ENCODE measurements around the gene ATP1A4. TPM values are rescaled to one million over a fixed set of nuclear protein-coding genes. Genes with fewer than 3 reads are reported as not detected.

Gene ATP1A4
- total and polyA plus RNA-seq, 5 donors, result 0.07 to 0.43 (median 0.18) TPM; not detected in 1

DNA sequence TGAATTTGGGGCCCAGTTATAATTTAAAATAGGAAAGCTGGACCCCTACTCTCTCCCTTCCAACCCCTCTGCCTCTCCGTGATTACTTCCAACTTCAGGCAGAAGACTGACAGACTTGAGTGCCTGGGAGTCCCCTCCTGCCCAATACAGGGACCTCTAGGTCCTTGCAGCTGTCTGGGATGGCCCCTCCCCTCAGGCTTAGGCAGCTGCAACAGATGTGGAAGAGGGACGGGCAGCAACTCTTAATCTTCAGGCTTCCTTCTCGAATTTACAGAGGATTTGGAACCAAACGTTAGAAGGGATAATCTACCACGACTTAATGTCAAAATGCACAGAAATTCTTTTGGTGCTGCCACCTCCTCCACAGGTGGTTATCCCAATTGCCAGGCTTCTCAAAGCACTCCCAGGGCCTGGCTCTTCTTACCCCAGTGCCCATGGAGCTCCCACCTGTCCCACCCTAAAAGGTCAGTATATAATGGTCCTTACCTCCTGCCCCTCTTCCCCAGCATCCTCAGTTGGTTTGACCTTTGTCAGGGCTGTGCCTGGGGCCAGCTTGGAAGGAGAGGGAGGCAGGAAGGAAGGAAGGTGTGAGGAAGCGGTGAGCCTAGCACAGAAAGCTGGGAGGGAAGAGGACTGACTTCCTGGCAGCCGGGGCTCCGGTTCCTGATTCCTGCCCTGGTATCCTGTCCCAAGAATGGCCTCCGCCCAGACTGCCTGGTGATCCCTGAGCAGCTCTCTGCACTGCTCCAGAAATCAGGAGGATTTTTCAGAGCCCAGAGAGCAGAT lies 56.6 kb downstream of the ATP1A4 start:
- H3K9me3 ChIP-seq (ENCODE audit: control insufficient read depth, low read length), result no peaks in the 10 kb centered on the region
- peaks cover 36% of the 10 kb centered on the region for H3K4me1 ChIP-seq (ENCODE audit: control insufficient read depth, insufficient read depth, low read length)
- H3K4me3 ChIP-seq (ENCODE audit: low read length), result no peak overlapping the region
- no peaks in the 10 kb centered on the region for H3K27me3 ChIP-seq (ENCODE audit: control insufficient read depth, insufficient read depth)
- H3K27ac ChIP-seq (ENCODE audit: low read length), result peak overlapping the region; percentile 71
- ATAC-seq, result peak; percentile 5 to 40
- 47% methylated on average over 9 of the region's 9 CpGs for WGBS
- intact Hi-C loops (cut with DNase I), result no loop called here
- peak; percentile 45 to 71 (median 69) for DNase-seq

DNA sequence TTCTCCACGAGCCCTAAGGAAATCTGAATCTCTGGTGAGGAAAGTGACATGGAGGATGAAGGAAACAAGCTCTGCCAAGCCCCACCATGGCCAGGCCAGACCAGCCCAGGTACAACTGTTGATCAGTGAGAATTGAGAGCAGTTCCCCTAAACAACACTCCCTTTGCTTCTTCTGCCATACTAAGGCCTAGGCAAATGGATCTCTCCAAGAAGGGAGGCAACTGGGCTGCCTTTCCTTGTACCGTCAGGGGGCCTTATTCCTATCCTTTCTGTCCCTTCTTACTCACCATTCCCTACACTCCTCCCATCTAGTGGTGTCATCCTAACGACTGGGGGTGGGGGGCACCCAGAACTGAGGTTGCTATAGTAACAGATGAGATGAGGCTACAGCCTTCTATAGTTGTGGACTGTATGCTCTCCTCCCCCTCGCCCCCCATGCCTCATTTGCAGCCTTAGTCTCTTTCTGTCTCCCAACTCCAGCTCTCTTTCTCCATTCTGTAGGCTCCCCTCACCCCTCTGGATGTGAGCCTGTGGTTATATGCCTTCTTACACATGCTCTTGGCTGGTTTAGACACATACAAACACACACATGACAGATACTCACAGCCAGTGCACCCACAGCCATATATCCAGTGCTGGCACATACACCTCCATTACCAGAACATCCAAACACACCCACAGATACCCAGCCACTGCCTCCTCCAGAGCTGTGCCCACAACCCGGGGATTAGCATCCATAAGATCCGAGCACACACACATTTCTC lies 57.3 kb downstream of the ATP1A4 start:
- Histone ChIP-seq H3K9me3 (ENCODE audit: control insufficient read depth, low read length) (no peaks in the 10 kb centered on the region), H3K27me3 (ENCODE audit: control insufficient read depth, insufficient read depth) (no peaks in the 10 kb centered on the region), H3K4me1 (ENCODE audit: control insufficient read depth, insufficient read depth, low read length) (peaks cover 36% of the 10 kb centered on the region), H3K27ac (ENCODE audit: low read length) (peak overlapping the region; percentile 71), H3K4me3 (ENCODE audit: low read length) (no peak overlapping the region)
- 50% methylated on average over 6 of the region's 6 CpGs for WGBS
- DNase-seq (no peak), ATAC-seq (no peak)
- intact Hi-C loops (cut with DNase I), result no loop called here

DNA sequence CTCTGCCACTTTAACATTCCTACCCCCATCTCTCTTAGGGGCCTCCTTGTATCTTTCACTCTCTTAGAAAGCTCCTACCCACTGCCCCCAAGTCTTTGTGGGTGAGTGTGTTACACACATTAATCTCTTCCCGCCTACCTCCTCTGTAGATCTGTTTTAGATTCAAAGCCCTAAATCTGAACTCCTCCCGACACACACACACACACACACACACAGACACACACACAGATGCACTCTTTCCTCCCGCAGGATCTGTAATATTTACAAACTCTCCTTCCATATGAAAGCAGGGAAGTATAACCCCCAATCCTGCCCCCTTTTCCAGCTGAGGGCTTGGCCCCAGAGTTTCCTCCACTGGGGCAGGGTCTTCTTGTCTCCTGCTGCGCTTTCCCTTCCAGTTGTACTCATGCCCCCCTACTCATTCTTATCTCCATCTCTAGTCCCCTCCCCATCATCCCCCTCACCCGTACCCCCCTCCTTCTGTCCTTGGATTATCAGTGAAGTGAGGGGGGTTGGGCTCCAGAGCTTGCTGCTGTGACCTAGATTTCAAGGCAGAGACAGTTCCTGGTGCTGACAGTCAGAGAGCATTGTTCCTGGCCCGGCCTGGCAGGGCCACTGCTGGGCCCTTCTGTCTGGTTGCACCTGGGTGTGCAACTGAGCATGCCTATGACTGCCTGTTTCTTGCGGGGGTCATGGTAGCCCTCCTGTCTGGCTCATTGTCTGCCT lies 58.1 kb downstream of the ATP1A4 start:
- peak; percentile 29 to 59 for ATAC-seq
- intact Hi-C loops (cut with DNase I), result loop anchor here in 1 of 4 donors (10.0 kb wide), 1 partner anchor 105 kb away; no protein-coding TSS in a partner anchor
- Histone ChIP-seq H3K27ac (ENCODE audit: low read length) (peak overlapping the region; percentile 47), H3K4me3 (ENCODE audit: low read length) (no peak overlapping the region), H3K4me1 (ENCODE audit: control insufficient read depth, insufficient read depth, low read length) (peaks cover 36% of the 10 kb centered on the region), H3K9me3 (ENCODE audit: control insufficient read depth, low read length) (no peaks in the 10 kb centered on the region), H3K27me3 (ENCODE audit: control insufficient read depth, insufficient read depth) (no peaks in the 10 kb centered on the region)
- DNase-seq, result peak in 2 of 3 donors; percentile 81 to 82
- 28% methylated on average over 7 of the region's 7 CpGs for WGBS

DNA sequence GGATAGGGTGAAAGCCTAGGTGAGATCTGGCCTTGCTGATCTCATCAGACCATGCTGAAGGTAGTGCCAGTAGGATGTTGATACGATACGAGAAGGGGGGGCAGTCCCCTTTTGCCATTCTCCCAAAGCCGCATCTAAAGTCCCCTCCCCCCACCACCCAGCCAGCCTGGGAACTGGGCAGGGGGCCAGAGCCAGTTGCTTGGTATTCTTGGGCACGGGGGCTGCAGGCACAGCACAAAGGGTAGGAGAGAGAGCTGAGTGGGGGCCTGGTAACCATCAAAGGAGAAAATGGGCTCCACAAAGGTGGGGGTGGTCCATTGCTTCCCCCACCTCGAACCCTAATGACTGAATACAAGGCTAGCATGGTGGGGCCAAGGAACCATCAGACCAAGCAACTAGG lies 59.2 kb downstream of the ATP1A4 start:
- no peaks in the 10 kb centered on the region for H3K9me3 ChIP-seq (ENCODE audit: control insufficient read depth, low read length)
- H3K27ac ChIP-seq (ENCODE audit: low read length), result peak overlapping the region; percentile 14
- H3K4me3 ChIP-seq (ENCODE audit: low read length), result no peak overlapping the region
- no peak for ATAC-seq
- WGBS, result 44% methylated on average over 5 of the region's 5 CpGs
- H3K4me1 ChIP-seq (ENCODE audit: control insufficient read depth, insufficient read depth, low read length), result peaks cover 36% of the 10 kb centered on the region
- peak in 1 of 3 donors; percentile 61 for DNase-seq
- intact Hi-C loops (cut with DNase I), result loop anchor here in 1 of 4 donors (10.0 kb wide), 1 partner anchor 106 kb away; no protein-coding TSS in a partner anchor
- no peaks in the 10 kb centered on the region for H3K27me3 ChIP-seq (ENCODE audit: control insufficient read depth, insufficient read depth)

DNA sequence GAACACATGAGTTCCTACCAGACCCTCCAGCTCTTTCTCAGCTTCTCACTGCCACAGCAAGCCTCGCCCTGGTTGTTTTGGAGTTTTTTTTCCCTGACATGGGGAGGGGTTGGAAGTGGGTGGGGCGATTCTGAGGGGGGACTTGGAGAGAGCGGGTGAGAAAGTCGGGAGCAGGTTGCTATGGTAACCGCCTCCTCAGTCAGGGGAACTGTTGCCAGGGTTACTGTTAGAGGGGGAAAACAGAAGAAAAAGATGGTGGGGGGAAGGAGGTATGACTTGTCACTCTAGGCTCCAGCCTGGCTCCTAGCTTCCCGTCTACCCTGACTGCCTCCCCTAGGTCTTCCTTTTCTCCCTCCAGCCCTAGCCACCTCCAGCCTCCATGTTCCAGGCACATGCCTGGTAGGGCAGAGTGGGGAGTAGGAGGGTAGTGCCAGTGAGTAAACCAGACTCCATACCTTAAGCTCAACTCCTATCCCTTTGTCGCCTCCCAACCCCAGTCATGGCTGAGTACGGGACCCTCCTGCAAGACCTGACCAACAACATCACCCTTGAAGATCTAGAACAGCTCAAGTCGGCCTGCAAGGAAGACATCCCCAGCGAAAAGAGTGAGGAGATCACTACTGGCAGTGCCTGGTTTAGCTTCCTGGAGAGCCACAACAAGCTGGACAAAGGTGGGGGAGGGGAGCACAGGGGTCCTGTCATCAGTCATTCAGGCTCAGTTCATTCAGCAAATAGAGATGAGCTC lies 59.8 kb downstream of the ATP1A4 start:
- 70% methylated on average over 10 of the region's 10 CpGs for WGBS
- intact Hi-C loops (cut with DNase I), result loop anchor here in 1 of 4 donors (10.0 kb wide), 1 partner anchor 106 kb away; no protein-coding TSS in a partner anchor
- H3K27ac ChIP-seq (ENCODE audit: low read length), result no peak overlapping the region
- peaks cover 36% of the 10 kb centered on the region for H3K4me1 ChIP-seq (ENCODE audit: control insufficient read depth, insufficient read depth, low read length)
- no peaks in the 10 kb centered on the region for H3K27me3 ChIP-seq (ENCODE audit: control insufficient read depth, insufficient read depth)
- ATAC-seq, result no peak
- no peaks in the 10 kb centered on the region for H3K9me3 ChIP-seq (ENCODE audit: control insufficient read depth, low read length)
- H3K4me3 ChIP-seq (ENCODE audit: low read length), result no peak overlapping the region
- DNase-seq, result no peak

DNA sequence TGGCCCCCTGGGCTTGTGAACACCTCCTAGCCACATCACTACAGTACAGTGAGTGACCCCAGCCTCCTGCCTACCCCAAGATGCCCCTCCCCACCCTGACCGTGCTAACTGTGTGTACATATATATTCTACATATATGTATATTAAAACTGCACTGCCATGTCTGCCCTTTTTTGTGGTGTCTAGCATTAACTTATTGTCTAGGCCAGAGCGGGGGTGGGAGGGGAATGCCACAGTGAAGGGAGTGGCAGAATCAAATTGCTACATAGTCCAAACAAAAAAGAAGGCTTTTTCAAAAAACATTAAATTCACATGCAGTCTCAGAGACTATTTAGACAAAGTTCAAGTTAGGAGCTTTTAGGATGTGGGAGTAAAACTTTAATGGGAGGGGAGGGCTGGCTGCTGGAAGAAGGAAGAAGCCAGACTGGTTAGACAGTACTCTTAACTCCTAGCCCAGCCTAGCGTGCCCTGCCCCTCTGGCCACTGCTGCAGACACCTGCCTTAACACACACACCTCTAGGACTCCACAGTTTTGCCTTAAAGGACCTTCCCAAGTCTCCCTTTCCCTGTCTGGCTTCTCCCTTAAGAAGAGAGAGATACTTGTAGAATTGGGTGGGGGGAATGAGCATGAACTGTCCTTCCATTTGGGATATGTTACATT lies 63.2 kb downstream of the ATP1A4 start:
- intact Hi-C loops (cut with DNase I), result loop anchor here in 2 of 4 donors (5.0 to 10.0 kb wide), 2 partner anchors 110 to 112 kb away; no protein-coding TSS in a partner anchor
- no peaks in the 10 kb centered on the region for H3K27me3 ChIP-seq (ENCODE audit: control insufficient read depth, insufficient read depth)
- DNase-seq (no peak), ATAC-seq (no peak)
- peaks cover 20% of the 10 kb centered on the region for H3K4me1 ChIP-seq (ENCODE audit: control insufficient read depth, insufficient read depth, low read length)
- no peak overlapping the region for H3K4me3 ChIP-seq (ENCODE audit: low read length)
- no peaks in the 10 kb centered on the region for H3K9me3 ChIP-seq (ENCODE audit: control insufficient read depth, low read length)
- no peak overlapping the region for H3K27ac ChIP-seq (ENCODE audit: low read length)
- WGBS, result 85% methylated on average over 3 of the region's 3 CpGs

DNA sequence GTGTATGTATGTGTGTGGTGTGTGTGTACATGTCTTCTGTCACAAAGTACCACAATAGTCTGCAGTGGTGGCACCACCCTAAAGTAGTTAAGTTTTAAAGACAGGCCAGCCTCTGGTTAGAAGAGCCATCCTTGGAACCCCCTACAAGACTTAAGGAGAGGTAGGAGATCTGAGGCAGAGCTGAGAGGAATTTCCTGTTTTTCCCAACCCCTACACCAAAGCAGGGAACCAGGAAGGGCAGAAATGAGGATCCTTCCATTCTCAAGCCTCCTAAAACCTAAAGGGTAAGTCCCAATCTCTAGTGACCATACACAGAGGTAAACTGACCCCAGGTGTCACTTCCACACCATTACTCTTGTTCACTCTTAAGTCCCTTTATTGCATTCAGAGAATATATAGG lies 64.9 kb downstream of the ATP1A4 start:
- intact Hi-C loops (cut with DNase I), result loop anchor here in 2 of 4 donors (5.0 to 10.0 kb wide), 2 partner anchors 112 to 114 kb away; no protein-coding TSS in a partner anchor
- no peak overlapping the region for H3K27ac ChIP-seq (ENCODE audit: low read length)
- no peak for DNase-seq
- no peaks in the 10 kb centered on the region for H3K27me3 ChIP-seq (ENCODE audit: control insufficient read depth, insufficient read depth)
- peaks cover 8% of the 10 kb centered on the region for H3K4me1 ChIP-seq (ENCODE audit: control insufficient read depth, insufficient read depth, low read length)
- H3K9me3 ChIP-seq (ENCODE audit: control insufficient read depth, low read length), result no peaks in the 10 kb centered on the region
- no peak overlapping the region for H3K4me3 ChIP-seq (ENCODE audit: low read length)
- ATAC-seq, result no peak

DNA sequence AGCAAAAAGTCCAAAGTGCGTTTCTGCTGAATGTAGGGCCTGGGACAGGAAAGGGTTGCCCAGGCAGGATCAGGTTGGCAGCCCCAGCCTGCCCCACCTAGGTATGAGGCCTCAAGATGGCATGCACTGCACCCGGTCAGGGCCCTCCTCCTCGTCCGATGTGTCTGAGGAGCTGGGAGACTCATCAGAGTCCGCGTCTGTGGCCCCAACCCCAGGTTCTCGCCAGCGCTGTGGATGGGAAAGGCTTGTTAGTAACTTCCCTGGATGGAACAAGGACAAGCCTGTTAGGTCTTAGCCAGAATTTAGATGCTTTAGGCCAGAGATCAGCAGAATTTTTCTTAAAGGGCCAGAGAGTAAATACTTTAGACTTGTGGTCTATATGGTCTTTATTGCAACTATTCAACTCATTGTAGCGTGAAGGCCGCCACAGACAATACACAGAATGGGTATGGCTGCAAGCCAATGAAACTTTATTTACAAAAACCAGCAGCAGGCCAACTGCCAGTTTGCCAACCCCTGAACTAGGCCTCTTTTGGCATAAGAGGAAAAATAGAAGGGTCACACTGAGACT lies 66.2 kb downstream of the ATP1A4 start:
- Histone ChIP-seq H3K27me3 (ENCODE audit: control insufficient read depth, insufficient read depth) (no peaks in the 10 kb centered on the region), H3K27ac (ENCODE audit: low read length) (peak overlapping the region; percentile 14), H3K4me3 (ENCODE audit: low read length) (no peak overlapping the region), H3K4me1 (ENCODE audit: control insufficient read depth, insufficient read depth, low read length) (peaks cover 8% of the 10 kb centered on the region), H3K9me3 (ENCODE audit: control insufficient read depth, low read length) (no peaks in the 10 kb centered on the region)
- 54% methylated on average over 10 of the region's 10 CpGs for WGBS
- DNase-seq (peak in 2 of 3 donors; percentile 66 to 74), ATAC-seq (peak in 1 of 2 donors; percentile 22)
- intact Hi-C loops (cut with DNase I), result loop anchor here in 2 of 4 donors (2.0 to 10.0 kb wide), 3 partner anchors 25 to 115 kb away; no protein-coding TSS in a partner anchor

DNA sequence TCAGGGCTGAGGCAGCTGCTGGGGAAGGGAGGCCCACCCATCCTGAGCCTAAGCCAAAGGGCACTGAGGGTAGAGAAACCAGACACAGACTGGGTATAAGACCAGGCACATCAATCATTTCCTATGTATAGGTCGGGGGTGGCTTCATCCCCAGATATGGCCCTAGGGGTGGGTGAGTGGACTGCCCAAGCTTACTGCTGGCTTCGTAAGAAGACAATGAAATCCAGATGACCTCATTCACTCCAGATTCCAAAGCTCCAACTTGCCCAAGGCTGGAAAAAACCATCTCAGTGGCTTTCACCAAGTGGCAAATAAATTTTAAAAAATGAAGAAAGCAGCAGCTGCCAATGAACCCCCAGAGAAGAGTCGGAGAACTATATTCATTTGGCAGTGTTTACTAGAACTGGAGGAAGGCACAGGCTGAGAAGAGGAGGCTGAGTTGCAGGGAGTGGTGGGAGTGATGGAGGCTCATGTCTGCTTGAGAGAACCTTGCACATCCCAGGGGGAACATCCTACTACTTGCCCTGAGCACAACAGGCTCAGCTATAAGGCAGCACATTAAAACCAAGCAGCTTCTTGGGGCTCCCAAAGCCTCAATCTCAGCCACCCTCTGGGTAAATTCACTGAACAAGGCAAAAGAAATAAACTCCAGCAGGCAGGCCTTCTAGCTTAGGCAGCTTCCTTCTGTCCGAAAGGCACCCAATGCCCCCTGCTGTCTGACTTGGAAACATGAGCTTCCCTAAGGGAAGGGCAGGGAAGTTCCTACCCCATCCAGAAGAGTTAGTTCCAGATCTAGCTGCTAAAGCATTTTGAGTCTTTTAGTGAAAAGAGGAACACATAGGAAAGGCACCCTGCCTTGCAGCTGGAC lies 67.9 kb downstream of the ATP1A4 start:
- Histone ChIP-seq H3K27ac (ENCODE audit: low read length) (peak overlapping the region; percentile 24), H3K9me3 (ENCODE audit: control insufficient read depth, low read length) (no peaks in the 10 kb centered on the region), H3K4me1 (ENCODE audit: control insufficient read depth, insufficient read depth, low read length) (peaks cover 8% of the 10 kb centered on the region), H3K4me3 (ENCODE audit: low read length) (no peak overlapping the region), H3K27me3 (ENCODE audit: control insufficient read depth, insufficient read depth) (no peaks in the 10 kb centered on the region)
- intact Hi-C loops (cut with DNase I), result loop anchor here in 2 of 4 donors (2.0 to 10.0 kb wide), 3 partner anchors 26 to 117 kb away; no protein-coding TSS in a partner anchor
- 37% methylated on average over 4 of the region's 4 CpGs for WGBS
- peak; percentile 44 to 69 (median 66) for DNase-seq
- ATAC-seq, result peak; percentile 73 to 80

Data from right cardiac atrium (tissue), 5 donors.